DOHH2 (cell line): Measurements from ENCODE around the gene CLEC18C.
"Not testable (repeated sequence)": the region's sequence is repeated elsewhere in the genome, so short reads cannot be mapped to it uniquely, and the experiment has no call there.

ENCODE experiments used
- H3F3A ChIP-seq: fragments of 200-600 bp; sonication (generic), shearing (Covaris generic); 2 replicates; pipeline ENCODE4 v1.6.0; 2016; ENCODE audit warnings: antibody characterized with exemption, mild to moderate bottlenecking; ENCODE audit not compliant: control insufficient read depth, insufficient read depth
- H3K27ac ChIP-seq: fragments of 200-600 bp; sonication (generic); 2 replicates; pipeline ENCODE4 v1.5.1; 2014; ENCODE audit warnings: low read depth, mild to moderate bottlenecking, low read length, moderate library complexity
- H3K27me3 ChIP-seq: fragments of 200-600 bp; sonication (generic); 2 replicates; pipeline ENCODE4 v1.6.1; 2014; ENCODE audit warnings: mild to moderate bottlenecking, low read length, mixed read lengths; ENCODE audit not compliant: control insufficient read depth
- H3K36me3 ChIP-seq: fragments of 200-600 bp; sonication (generic); 2 replicates; pipeline ENCODE4 v1.6.1; 2014; ENCODE audit warnings: mild to moderate bottlenecking, low read length, moderate library complexity, mixed read lengths; ENCODE audit not compliant: control insufficient read depth
- H3K4me1 ChIP-seq: fragments of 200-600 bp; sonication (generic); 2 replicates; pipeline ENCODE4 v1.6.1; 2014; ENCODE audit warnings: mild to moderate bottlenecking, low read length, mixed read lengths; ENCODE audit not compliant: control insufficient read depth
- H3K4me2 ChIP-seq: fragments of 200-600 bp; sonication (generic); 2 replicates; pipeline ENCODE4 v1.6.0; 2014; ENCODE audit warnings: mild to moderate bottlenecking, low read length, moderate library complexity
- H3K4me3 ChIP-seq: fragments of 200-600 bp; sonication (generic); 2 replicates; pipeline ENCODE4 v1.5.1; 2014; ENCODE audit warnings: mild to moderate bottlenecking, low read length, mixed read lengths
- H3K79me2 ChIP-seq: fragments of 200-600 bp; sonication (generic); 2 replicates; pipeline ENCODE4 v1.6.1; 2014; ENCODE audit warnings: mild to moderate bottlenecking, low read length, mixed read lengths; ENCODE audit not compliant: control insufficient read depth
- H3K9me2 ChIP-seq: fragments of 200-600 bp; sonication (generic); replicated peaks from 2 replicates; pipeline ENCODE4 v1.6.1; 2014; ENCODE audit warnings: mild to moderate bottlenecking, low read length, mixed read lengths; ENCODE audit not compliant: control insufficient read depth
- H3K9me3 ChIP-seq: fragments of 200-600 bp; sonication (generic); 2 replicates; pipeline ENCODE4 v1.6.1; 2014; ENCODE audit warnings: antibody characterized with exemption, low read length, mixed read lengths; ENCODE audit not compliant: control insufficient read depth, insufficient read depth
- H4K20me1 ChIP-seq: fragments of 200-600 bp; sonication (generic); 2 replicates; pipeline ENCODE4 v1.6.0; 2014; ENCODE audit warnings: low read depth, mild to moderate bottlenecking, antibody characterized with exemption, low read length, moderate library complexity; ENCODE audit not compliant: control insufficient read depth, insufficient read depth
- EZH2phosphoT487 ChIP-seq: fragments of 200-600 bp; sonication (generic); IDR thresholded peaks from 2 replicates; pipeline ENCODE4 v1.6.1; 2017; ENCODE audit warnings: borderline replicate concordance, mild to moderate bottlenecking, antibody characterized with exemption, low read length, moderate library complexity, mixed read lengths
- TF ChIP-seq, protein P1 (sequence below): fragments of 200-600 bp; sonication (generic); IDR thresholded peaks from one replicate; pipeline ENCODE4 v1.5.1; 2014; ENCODE audit warnings: antibody characterized with exemption, mild to moderate bottlenecking, low read depth, low read length; ENCODE audit not compliant: poor library complexity, severe bottlenecking

The CLEC18C gene

DNA sequence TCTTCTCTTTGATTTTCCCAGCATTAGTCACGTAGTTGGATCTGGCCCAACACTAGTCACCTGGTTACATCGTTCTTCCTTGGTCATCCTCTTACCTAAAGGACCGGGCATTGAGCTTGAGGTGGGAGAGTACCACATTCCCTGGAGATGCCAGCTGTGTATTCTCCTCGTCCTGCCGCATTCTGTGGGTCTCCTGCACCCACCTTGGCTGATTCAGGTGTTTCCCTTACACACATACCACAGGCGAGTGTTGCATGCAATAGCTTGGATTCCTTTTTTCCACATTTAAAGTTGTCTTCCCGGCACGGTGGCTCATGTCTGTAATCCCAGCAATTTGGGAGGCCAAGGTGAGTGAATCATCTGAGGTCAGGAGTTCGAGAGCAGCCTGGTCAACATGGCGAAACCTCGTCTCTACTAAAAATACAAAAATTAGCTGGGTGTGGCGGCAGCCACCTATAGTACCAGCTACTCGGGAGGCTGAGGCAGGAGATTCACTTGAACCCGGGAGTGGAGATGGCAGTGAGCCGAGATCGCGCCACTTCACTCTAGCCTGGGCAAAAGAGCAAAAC is 21.6 kb upstream of the CLEC18C start:
- TF ChIP-seq, protein P1, sequence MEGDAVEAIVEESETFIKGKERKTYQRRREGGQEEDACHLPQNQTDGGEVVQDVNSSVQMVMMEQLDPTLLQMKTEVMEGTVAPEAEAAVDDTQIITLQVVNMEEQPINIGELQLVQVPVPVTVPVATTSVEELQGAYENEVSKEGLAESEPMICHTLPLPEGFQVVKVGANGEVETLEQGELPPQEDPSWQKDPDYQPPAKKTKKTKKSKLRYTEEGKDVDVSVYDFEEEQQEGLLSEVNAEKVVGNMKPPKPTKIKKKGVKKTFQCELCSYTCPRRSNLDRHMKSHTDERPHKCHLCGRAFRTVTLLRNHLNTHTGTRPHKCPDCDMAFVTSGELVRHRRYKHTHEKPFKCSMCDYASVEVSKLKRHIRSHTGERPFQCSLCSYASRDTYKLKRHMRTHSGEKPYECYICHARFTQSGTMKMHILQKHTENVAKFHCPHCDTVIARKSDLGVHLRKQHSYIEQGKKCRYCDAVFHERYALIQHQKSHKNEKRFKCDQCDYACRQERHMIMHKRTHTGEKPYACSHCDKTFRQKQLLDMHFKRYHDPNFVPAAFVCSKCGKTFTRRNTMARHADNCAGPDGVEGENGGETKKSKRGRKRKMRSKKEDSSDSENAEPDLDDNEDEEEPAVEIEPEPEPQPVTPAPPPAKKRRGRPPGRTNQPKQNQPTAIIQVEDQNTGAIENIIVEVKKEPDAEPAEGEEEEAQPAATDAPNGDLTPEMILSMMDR: no peak
- no peak for TF ChIP-seq EZH2phosphoT487
- H3K4me2 ChIP-seq: no peak overlapping the region
- H4K20me1 ChIP-seq: no peaks in the 10 kb centered on the region
- peaks cover 72% of the 10 kb centered on the region for H3K36me3 ChIP-seq
- H3K4me1 ChIP-seq: no peaks in the 10 kb centered on the region
- no peaks in the 10 kb centered on the region for H3K9me3 ChIP-seq
- H3F3A ChIP-seq: no peaks in the 10 kb centered on the region
- H3K27me3 ChIP-seq: no peaks in the 10 kb centered on the region
- H3K79me2 ChIP-seq: no peaks in the 10 kb centered on the region
- no peak overlapping the region for H3K4me3 ChIP-seq
- H3K27ac ChIP-seq: no peak overlapping the region
- H3K9me2 ChIP-seq: no peaks in the 10 kb centered on the region

DNA sequence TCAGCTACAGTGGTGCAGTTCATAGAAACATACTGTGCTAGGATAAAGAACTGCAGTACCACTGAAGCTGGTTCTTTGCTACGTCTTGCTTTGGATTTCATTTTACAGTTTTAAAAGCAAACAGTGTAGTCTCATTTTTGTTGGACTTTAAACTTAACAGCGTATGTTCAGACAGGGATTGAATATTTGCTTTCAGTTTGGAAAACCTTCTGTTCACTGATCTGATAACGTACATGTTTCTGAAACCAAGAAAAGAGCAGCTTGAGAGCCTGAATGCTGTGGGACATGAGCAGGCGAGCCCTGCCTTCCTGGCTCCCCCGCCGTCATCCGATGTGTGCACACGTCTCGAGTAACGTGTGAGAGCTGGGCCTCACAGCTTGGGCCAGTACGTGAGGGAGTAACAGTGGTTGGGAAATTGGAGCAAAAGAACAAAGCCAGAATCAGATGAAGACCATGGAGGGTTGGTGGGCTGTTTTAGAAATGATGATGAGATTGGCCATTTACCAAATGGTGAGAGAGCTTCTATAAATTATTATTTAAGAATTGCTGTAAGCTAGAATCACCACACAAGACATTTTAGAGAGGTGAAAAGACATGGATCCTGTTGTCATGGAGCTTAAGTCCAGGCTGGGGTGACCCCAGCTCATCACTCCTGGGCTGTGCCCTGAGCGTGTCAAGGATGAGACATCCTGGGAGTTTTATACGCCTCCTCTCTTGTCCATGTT is 20.8 kb upstream of the CLEC18C start:
- H3K9me2 ChIP-seq: no peaks in the 10 kb centered on the region

DNA sequence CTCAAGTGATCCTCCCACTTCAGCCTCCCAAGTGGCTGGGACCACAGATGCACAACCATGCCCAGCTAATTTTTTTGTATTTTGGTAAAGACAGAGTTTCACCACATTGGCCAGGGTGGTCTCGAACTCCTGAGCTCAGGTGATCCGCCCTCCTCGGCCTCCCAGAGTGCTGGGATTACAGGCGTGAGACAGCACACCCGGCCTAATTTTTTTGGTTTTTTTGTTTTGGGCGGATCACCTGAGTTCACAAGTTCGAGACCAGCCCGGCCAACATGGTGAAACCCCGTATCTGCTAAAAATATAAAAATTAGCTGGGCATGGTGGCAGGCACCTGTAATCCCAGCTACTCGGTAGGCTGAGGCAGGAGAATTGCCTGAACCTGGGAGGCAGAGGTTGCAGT is 18.9 kb upstream of the CLEC18C start:
- not testable (repeated sequence) for H3K4me3 ChIP-seq, H3K79me2 ChIP-seq, H3K9me3 ChIP-seq, H3F3A ChIP-seq, H3K27me3 ChIP-seq, H4K20me1 ChIP-seq, H3K9me2 ChIP-seq, H3K4me2 ChIP-seq, H3K4me1 ChIP-seq, H3K27ac ChIP-seq
- H3K36me3 ChIP-seq: peaks cover 87% of the 10 kb centered on the region

More for the DNA sequence above, 20.8 kb upstream of the CLEC18C start:
- H3K4me3 ChIP-seq: no peak overlapping the region
- TF ChIP-seq EZH2phosphoT487: no peak
- TF ChIP-seq, protein P1: no peak
- no peaks in the 10 kb centered on the region for H3K9me3 ChIP-seq
- no peak overlapping the region for H3K27ac ChIP-seq
- no peaks in the 10 kb centered on the region for H3K4me1 ChIP-seq
- H3K79me2 ChIP-seq: no peaks in the 10 kb centered on the region
- H3K27me3 ChIP-seq: no peaks in the 10 kb centered on the region
- no peaks in the 10 kb centered on the region for H4K20me1 ChIP-seq
- no peak overlapping the region for H3K4me2 ChIP-seq
- no peaks in the 10 kb centered on the region for H3F3A ChIP-seq
- H3K36me3 ChIP-seq: peaks cover 79% of the 10 kb centered on the region

DNA sequence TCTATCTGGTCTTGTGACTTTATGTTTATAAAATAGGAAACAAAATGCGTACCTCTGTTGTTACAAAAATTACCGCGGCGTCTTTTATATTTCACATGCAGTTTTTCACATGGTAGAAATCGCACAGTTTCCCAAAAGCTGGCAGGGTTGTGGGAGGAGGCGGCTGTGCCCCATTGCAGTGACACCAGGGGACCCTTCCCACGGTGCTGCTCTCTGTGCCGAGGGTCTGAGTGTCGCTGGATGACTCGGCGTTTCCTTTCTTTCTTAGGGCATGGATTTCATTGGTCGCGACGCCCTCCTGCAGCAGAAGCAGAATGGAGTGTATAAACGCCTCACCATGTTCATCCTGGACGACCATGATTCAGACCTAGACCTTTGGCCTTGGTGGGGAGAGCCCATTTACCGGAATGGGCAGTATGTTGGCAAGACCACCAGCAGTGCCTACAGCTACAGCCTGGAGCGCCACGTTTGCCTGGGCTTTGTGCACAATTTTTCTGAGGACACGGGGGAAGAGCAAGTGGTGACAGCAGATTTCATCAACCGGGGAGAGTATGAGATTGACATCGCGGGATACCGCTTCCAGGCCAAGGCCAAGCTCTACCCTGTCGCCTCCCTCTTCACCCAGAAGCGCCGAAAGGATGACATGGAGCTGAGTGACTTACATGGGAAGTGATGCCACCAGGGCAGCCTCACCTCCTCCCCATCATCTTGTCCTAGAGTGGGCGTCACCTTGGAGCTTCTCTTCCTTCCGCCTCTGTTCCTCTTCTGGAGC is 17.2 kb upstream of the CLEC18C start:
- Histone ChIP-seq H3K4me1 (no peaks in the 10 kb centered on the region), H4K20me1 (peaks cover 8% of the 10 kb centered on the region; the same call in 1 of the 2 replicates), H3K4me3 (no peak overlapping the region), H3K36me3 (peaks cover 88% of the 10 kb centered on the region), H3K27ac (no peak overlapping the region), H3K9me2 (no peaks in the 10 kb centered on the region), H3K27me3 (no peaks in the 10 kb centered on the region), H3K9me3 (no peaks in the 10 kb centered on the region), H3K4me2 (no peak overlapping the region), H3F3A (no peaks in the 10 kb centered on the region), H3K79me2 (no peaks in the 10 kb centered on the region)
- TF ChIP-seq, protein P1: no peak
- TF ChIP-seq EZH2phosphoT487: no peak
